Mesendoderm (in vitro differentiated cells): ENCODE results near the gene TACR2.

Experiments
- DNase-seq: peaks from one replicate; pipeline ENCODE4 v3.0.0; 2013
- H2AK5ac ChIP-seq: 2 replicates; pipeline ENCODE4 v1.6.1; 2013; ENCODE audit warnings: low read length, inconsistent platforms
- H2BK120ac ChIP-seq: 2 replicates; pipeline ENCODE4 v1.6.1; 2013; ENCODE audit warnings: low read depth, mild to moderate bottlenecking, low read length, moderate library complexity, mixed read lengths
- H2BK15ac ChIP-seq: replicated peaks from 2 replicates; pipeline ENCODE4 v1.6.1; 2013; ENCODE audit warnings: low read depth, mild to moderate bottlenecking, moderate library complexity
- H2BK5ac ChIP-seq: 2 replicates; pipeline ENCODE4 v1.6.1; 2013; ENCODE audit warnings: low read length, inconsistent platforms
- H3K18ac ChIP-seq: 2 replicates; pipeline ENCODE4 v1.6.1; 2013; ENCODE audit warnings: mild to moderate bottlenecking, low read length, mixed read lengths
- H3K23ac ChIP-seq: one replicate; pipeline ENCODE4 v1.6.1; 2013; ENCODE audit warnings: low read length
- H3K27ac ChIP-seq: 2 replicates; pipeline ENCODE4 v1.5.1; 2013; ENCODE audit warnings: low read depth, mild to moderate bottlenecking, inconsistent platforms, low read length, moderate library complexity
- H3K27me3 ChIP-seq: 2 replicates; pipeline ENCODE4 v1.6.1; 2013; ENCODE audit warnings: low read length, control low read depth, mild to moderate bottlenecking, inconsistent platforms; ENCODE audit not compliant: insufficient read depth, poor library complexity
- H3K36me3 ChIP-seq: 2 replicates; pipeline ENCODE4 v1.6.1; 2013; ENCODE audit warnings: low read length, inconsistent platforms; ENCODE audit not compliant: control insufficient read depth, insufficient read depth
- H3K4ac ChIP-seq: one replicate; pipeline ENCODE4 v1.6.1; 2013; ENCODE audit warnings: low read depth, mild to moderate bottlenecking, low read length, moderate library complexity
- H3K4me1 ChIP-seq: 2 replicates; pipeline ENCODE4 v1.6.1; 2013; ENCODE audit warnings: low read depth, low read length, inconsistent platforms; ENCODE audit not compliant: control insufficient read depth
- H3K4me2 ChIP-seq: 2 replicates; pipeline ENCODE4 v1.6.1; 2013; ENCODE audit warnings: low read length
- H3K4me3 ChIP-seq: 2 replicates; pipeline ENCODE4 v1.5.1; 2013; ENCODE audit warnings: mild to moderate bottlenecking, low read length
- H3K56ac ChIP-seq: one replicate; pipeline ENCODE4 v1.6.1; 2013; ENCODE audit warnings: low read length
- H3K79me1 ChIP-seq: 2 replicates; pipeline ENCODE4 v1.6.1; 2013; ENCODE audit warnings: low read length, inconsistent platforms
- H3K79me2 ChIP-seq: 2 replicates; pipeline ENCODE4 v1.6.1; 2013; ENCODE audit warnings: mild to moderate bottlenecking, low read length; ENCODE audit not compliant: control insufficient read depth, insufficient read depth
- H3K9ac ChIP-seq: 2 replicates; pipeline ENCODE4 v1.6.1; 2013; ENCODE audit warnings: low read length, inconsistent platforms
- H4K5ac ChIP-seq: one replicate; pipeline ENCODE4 v1.6.1; 2013; ENCODE audit warnings: low read length
- H4K8ac ChIP-seq: one replicate; pipeline ENCODE4 v1.6.1; 2013; ENCODE audit warnings: low read depth, mild to moderate bottlenecking, control low read depth, low read length, moderate library complexity
- WGBS: extraction: QIAGEN DNeasy Blood & Tissue Kit; methylation state at CpG from one replicate; pipeline ENCODE4 v1.1.7; 2013; ENCODE audit warnings: low lambda C conversion rate, missing lambda C conversion rate; ENCODE audit not compliant: insufficient coverage; ENCODE audit errors: extremely low coverage; 5-methylcytosine and 5-hydroxymethylcytosine counted together

The TACR2 gene

DNA sequence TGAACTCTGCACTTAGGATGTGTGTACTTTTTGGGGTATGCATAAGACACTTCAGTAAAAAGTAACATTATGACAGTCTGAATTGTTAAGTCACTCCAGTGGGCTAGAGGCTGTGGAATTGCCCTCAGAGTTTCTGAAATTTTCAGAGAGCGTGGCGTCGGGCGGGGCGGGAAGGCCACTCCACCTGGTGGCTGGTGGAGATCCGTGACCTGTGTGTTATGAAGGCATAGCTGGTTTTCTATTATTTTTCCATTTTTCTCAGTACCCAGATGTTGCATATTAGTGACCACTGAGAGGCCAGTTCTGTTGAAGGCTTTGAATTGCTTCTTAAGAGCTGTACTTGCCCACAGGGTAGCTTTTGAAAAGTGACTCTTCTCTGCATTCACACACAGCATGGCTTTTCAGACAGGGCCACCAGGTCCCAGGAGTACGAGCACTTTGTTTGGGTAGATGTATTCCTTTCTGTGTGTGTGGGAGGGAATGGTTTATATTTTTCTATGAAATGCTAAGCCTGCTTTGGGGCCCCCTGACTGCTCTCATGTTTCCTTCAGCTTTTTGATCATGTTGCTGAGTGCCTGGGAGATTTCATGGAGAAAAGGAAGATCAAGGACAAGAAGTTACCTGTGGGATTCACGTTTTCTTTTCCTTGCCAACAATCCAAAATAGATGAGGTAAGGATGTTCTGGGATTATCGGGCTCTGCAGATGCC, 52.3 kb downstream of the TACR2 start:
- H3K9ac ChIP-seq: no peak overlapping the region
- H3K18ac ChIP-seq: no peak overlapping the region
- H3K4me1 ChIP-seq: no peaks in the 10 kb centered on the region
- no peak overlapping the region for H3K4me2 ChIP-seq
- no peak overlapping the region for H2BK120ac ChIP-seq
- WGBS: no CpG with 5 or more reads among the region's 9 CpGs
- H3K56ac ChIP-seq: no peak overlapping the region
- peaks cover 34% of the 10 kb centered on the region for H3K79me2 ChIP-seq
- peaks cover 10% of the 10 kb centered on the region for H3K36me3 ChIP-seq
- no peak for DNase-seq
- no peak overlapping the region for H4K5ac ChIP-seq
- H3K27me3 ChIP-seq: no peaks in the 10 kb centered on the region
- H3K79me1 ChIP-seq: peaks cover 32% of the 10 kb centered on the region
- H4K8ac ChIP-seq: no peak overlapping the region
- H2BK5ac ChIP-seq: no peak overlapping the region
- H3K27ac ChIP-seq: no peak overlapping the region
- no peak overlapping the region for H2AK5ac ChIP-seq
- no peak overlapping the region for H3K23ac ChIP-seq
- no peak overlapping the region for H3K4me3 ChIP-seq
- no peak overlapping the region for H3K4ac ChIP-seq
- H2BK15ac ChIP-seq: no peak overlapping the region

DNA sequence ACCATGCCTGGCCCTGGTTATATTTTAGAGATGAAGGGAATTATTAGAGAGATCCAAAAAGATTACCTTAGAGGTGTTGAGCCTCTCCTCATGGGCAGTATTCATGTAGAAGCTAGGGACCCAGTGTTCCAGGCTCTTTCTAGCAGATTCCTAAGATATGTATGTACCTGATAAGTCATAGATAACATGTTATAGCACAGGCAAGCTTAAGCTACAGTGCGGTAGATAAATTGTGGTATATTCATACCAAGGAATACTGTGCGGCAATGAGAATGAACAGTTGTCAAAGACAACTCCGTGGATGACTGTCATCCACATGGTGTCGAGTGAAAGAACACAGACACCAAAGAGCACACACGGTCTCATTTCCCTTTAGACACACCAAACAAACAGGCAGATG, 53.1 kb downstream of the TACR2 start:
- WGBS: no CpG with 5 or more reads among the region's 5 CpGs

DNA sequence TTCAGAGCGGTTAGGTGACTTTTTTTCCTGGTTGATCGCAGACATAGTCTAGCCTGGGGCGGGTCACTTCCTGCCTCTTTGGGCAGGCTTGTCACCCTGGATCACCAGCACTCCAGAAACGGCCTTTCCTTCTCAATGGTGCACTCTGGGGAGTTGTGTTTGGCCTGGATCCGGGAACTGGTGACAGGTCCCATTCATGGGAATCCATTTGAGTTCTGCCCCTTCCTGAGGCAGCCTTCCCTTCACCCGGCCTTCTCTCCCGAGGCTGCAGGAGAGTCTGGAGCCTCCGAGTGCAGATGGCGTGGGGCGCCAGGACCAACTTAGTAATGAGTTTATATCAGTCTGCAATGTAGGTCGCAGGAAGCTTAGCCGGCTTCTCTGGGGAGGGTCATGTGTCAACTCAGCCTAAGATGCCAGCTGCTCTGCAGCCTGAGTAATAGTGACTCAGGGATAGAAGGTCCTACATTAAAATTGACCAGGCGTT, 54.2 kb downstream of the TACR2 start:
- Histone ChIP-seq H2BK5ac (no peak overlapping the region), H3K4me3 (no peak overlapping the region), H2BK15ac (no peak overlapping the region), H3K27ac (no peak overlapping the region), H4K5ac (no peak overlapping the region), H3K56ac (no peak overlapping the region), H3K18ac (no peak overlapping the region), H3K79me1 (peaks cover 38% of the 10 kb centered on the region), H3K4me1 (no peaks in the 10 kb centered on the region), H3K4ac (no peak overlapping the region), H3K36me3 (peaks cover 10% of the 10 kb centered on the region), H3K4me2 (no peak overlapping the region), H3K27me3 (no peaks in the 10 kb centered on the region), H4K8ac (no peak overlapping the region), H2AK5ac (no peak overlapping the region), H3K23ac (no peak overlapping the region), H2BK120ac (no peak overlapping the region), H3K79me2 (peaks cover 47% of the 10 kb centered on the region), H3K9ac (no peak overlapping the region)
- no CpG with 5 or more reads among the region's 13 CpGs for WGBS
- DNase-seq: no peak

More for the DNA sequence above, 53.1 kb downstream of the TACR2 start:
- Histone ChIP-seq H3K79me2 (peaks cover 39% of the 10 kb centered on the region), H3K79me1 (peaks cover 34% of the 10 kb centered on the region), H3K36me3 (peaks cover 10% of the 10 kb centered on the region), H4K8ac (no peak overlapping the region), H2BK5ac (no peak overlapping the region), H3K27ac (no peak overlapping the region), H3K27me3 (no peaks in the 10 kb centered on the region), H2BK15ac (no peak overlapping the region), H3K4me1 (no peaks in the 10 kb centered on the region), H3K23ac (no peak overlapping the region), H3K4me3 (no peak overlapping the region), H3K9ac (no peak overlapping the region), H3K4me2 (no peak overlapping the region), H2AK5ac (no peak overlapping the region), H3K4ac (no peak overlapping the region), H3K56ac (no peak overlapping the region), H4K5ac (no peak overlapping the region), H3K18ac (no peak overlapping the region), H2BK120ac (no peak overlapping the region)
- DNase-seq: no peak

DNA sequence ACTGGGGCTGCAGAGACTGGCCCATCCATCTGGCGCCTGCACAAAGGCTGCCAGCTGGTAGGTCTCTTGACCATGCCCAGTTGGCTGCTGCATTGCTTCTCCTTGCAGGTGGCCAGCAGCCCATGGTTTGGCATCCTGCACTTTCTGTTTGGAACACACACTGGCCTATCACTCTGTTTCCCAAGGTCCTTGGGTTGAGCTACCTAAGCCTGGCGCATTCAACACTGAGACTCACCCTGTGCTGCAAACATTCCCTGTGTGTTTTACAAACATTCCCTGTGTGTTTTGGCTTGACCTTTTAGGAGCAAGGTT, 55.5 kb downstream of the TACR2 start:
- H3K36me3 ChIP-seq: peaks cover 10% of the 10 kb centered on the region
- H3K4me3 ChIP-seq: no peak overlapping the region
- peaks cover 49% of the 10 kb centered on the region for H3K79me2 ChIP-seq
- no peaks in the 10 kb centered on the region for H3K4me1 ChIP-seq
- no peak overlapping the region for H3K4me2 ChIP-seq
- DNase-seq: no peak
- WGBS: no CpG with 5 or more reads among the region's 2 CpGs
- no peak overlapping the region for H3K9ac ChIP-seq
- H3K56ac ChIP-seq: no peak overlapping the region
- H3K18ac ChIP-seq: no peak overlapping the region
- H2BK5ac ChIP-seq: no peak overlapping the region
- no peak overlapping the region for H3K23ac ChIP-seq
- H4K5ac ChIP-seq: no peak overlapping the region
- H3K79me1 ChIP-seq: peaks cover 30% of the 10 kb centered on the region
- H3K27ac ChIP-seq: no peak overlapping the region
- H3K4ac ChIP-seq: no peak overlapping the region
- no peak overlapping the region for H4K8ac ChIP-seq
- no peak overlapping the region for H2BK120ac ChIP-seq
- no peak overlapping the region for H2AK5ac ChIP-seq
- no peak overlapping the region for H2BK15ac ChIP-seq
- no peaks in the 10 kb centered on the region for H3K27me3 ChIP-seq

DNA sequence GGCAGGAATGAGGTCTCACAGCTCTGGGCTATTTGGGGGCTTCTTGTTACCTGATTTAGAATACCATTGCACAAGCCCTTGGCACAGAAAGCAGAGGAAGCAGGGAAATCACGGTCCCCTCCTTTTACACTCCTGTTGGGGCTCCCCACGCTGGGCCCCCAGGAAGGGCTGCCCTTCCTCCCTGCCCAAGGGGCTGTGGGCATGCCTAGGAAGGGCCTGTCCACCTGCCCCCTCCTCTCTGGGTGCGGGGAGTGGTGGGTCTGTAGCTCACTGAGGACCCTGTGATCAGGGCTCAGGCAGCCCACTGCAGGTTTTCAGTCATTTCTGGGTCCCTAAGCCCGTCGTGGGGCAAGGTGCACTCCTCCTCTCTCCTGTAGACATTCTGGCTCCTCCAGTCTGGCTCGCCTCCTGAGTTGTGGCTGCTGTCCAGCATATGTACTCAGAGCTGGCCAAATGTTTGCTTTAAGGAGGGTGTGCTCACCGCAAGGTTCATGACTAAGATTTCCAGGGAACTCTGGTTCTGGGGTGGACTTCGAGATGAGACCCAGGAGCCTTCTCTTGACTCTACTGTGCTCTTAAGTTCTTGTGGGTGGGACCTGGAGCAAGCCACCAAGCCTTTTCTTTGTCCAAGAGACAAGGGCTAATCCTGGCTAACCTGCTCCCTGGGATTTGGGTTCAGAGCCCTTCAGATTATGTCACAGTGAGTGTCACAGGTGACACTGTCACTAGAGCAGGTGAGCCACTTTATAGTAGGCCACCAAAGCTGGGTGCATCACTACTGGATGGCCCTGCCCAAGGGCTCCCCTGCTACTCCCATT, 56.0 kb downstream of the TACR2 start:
- no peak overlapping the region for H2BK15ac ChIP-seq
- peaks cover 52% of the 10 kb centered on the region for H3K79me2 ChIP-seq
- H3K4ac ChIP-seq: no peak overlapping the region
- no peak overlapping the region for H4K8ac ChIP-seq
- H2AK5ac ChIP-seq: no peak overlapping the region
- no peak overlapping the region for H2BK120ac ChIP-seq
- no peaks in the 10 kb centered on the region for H3K4me1 ChIP-seq
- no CpG with 5 or more reads among the region's 8 CpGs for WGBS
- H3K36me3 ChIP-seq: peaks cover 10% of the 10 kb centered on the region
- no peak overlapping the region for H4K5ac ChIP-seq
- no peak overlapping the region for H3K23ac ChIP-seq
- no peak overlapping the region for H2BK5ac ChIP-seq
- H3K9ac ChIP-seq: no peak overlapping the region
- no peak overlapping the region for H3K4me3 ChIP-seq
- peaks cover 30% of the 10 kb centered on the region for H3K79me1 ChIP-seq
- H3K27me3 ChIP-seq: no peaks in the 10 kb centered on the region
- DNase-seq: no peak
- H3K27ac ChIP-seq: no peak overlapping the region
- no peak overlapping the region for H3K56ac ChIP-seq
- no peak overlapping the region for H3K18ac ChIP-seq
- no peak overlapping the region for H3K4me2 ChIP-seq
